PC-3 (cell line): Measurements from ENCODE around the gene ADK. TPM values are rescaled to one million over a fixed set of nuclear protein-coding genes. Genes with fewer than 3 reads are reported as not detected.

Experiments used
- ATAC-seq: fragments of 200-7000 bp; cut with Tn5 transposase; 2 replicates; pipeline ENCODE4 v1.9.1; 2020; ENCODE audit warnings: mild to moderate bottlenecking, moderate library complexity
- BruUV-seq: library from RNA; stranded (reverse); fragments of 400-500 nt; replicated peaks from 2 replicates; lab custom pipeline; 2021; lab: Mats Ljungman, UMichigan
- CTCF ChIA-PET: fragments of 300-600 bp; sonication (Branson Sonifier 250); formaldehyde crosslinking; loops from one replicate; lab custom pipeline; 2022; ENCODE audit warnings: antibody characterized with exemption; lab: Charles Lee
- POLR2A ChIA-PET: fragments of 300-600 bp; sonication (Branson Sonifier 250); formaldehyde crosslinking; loops from one replicate; lab custom pipeline; 2022; ENCODE audit warnings: antibody characterized with exemption; ENCODE audit not compliant: unreplicated experiment; lab: Charles Lee
- DNase-seq: peaks from one replicate; pipeline ENCODE4 v3.0.0-alpha.2; 2015
- H2AFZ ChIP-seq: fragments of 300-600 bp; sonication (generic); 2 replicates; pipeline ENCODE4 v1.6.0; 2016; ENCODE audit warnings: antibody characterized with exemption, low read length
- H3F3A ChIP-seq: fragments of 300-600 bp; sonication (generic); one replicate; pipeline ENCODE4 v1.6.0; 2017; ENCODE audit warnings: antibody characterized with exemption, low read length, control low read depth, mild to moderate bottlenecking; ENCODE audit not compliant: unreplicated experiment
- H3K27ac ChIP-seq: fragments of 300-600 bp; sonication (generic); 2 replicates; pipeline ENCODE4 v1.5.1; 2016; ENCODE audit warnings: mild to moderate bottlenecking, low read length
- H3K27me3 ChIP-seq: fragments of 300-600 bp; sonication (generic); 2 replicates; pipeline ENCODE4 v1.6.1; 2016; ENCODE audit warnings: low read length, mixed read lengths
- H3K36me3 ChIP-seq: fragments of 300-600 bp; sonication (generic); 2 replicates; pipeline ENCODE4 v1.6.1; 2016; ENCODE audit warnings: low read depth, mixed run types, low read length, mixed read lengths
- H3K4me1 ChIP-seq: fragments of 300-600 bp; sonication (generic); 2 replicates; pipeline ENCODE4 v1.5.1; 2016; ENCODE audit warnings: low read length; ENCODE audit not compliant: insufficient read depth
- H3K4me2 ChIP-seq: fragments of 300-600 bp; sonication (generic); 2 replicates; pipeline ENCODE4 v1.6.0; 2016; ENCODE audit warnings: low read length
- H3K4me3 ChIP-seq: fragments of 300-600 bp; sonication (generic); 2 replicates; pipeline ENCODE4 v1.5.1; 2016; ENCODE audit warnings: mild to moderate bottlenecking, low read length, mixed read lengths
- H3K79me2 ChIP-seq: fragments of 300-600 bp; sonication (generic); 2 replicates; pipeline ENCODE4 v1.6.1; 2017; ENCODE audit warnings: low read length, mixed read lengths
- H3K9ac ChIP-seq: fragments of 300-600 bp; sonication (generic); 2 replicates; pipeline ENCODE4 v1.6.0; 2016; ENCODE audit warnings: mild to moderate bottlenecking, low read length
- H3K9me2 ChIP-seq: fragments of 300-600 bp; sonication (generic); replicated peaks from 2 replicates; pipeline ENCODE4 v1.6.1; 2016; ENCODE audit warnings: mixed run types, low read length, mixed read lengths
- H3K9me3 ChIP-seq: fragments of 300-600 bp; sonication (generic); 2 replicates; pipeline ENCODE4 v1.6.1; 2016; ENCODE audit warnings: low read length, mixed read lengths
- H4K20me1 ChIP-seq: fragments of 300-600 bp; sonication (generic); 2 replicates; pipeline ENCODE4 v1.6.1; 2016; ENCODE audit warnings: low read length, mixed read lengths
- CTCF ChIP-seq: fragments of 300-600 bp; sonication (generic); conservative IDR thresholded peaks from 2 replicates; pipeline ENCODE4 v1.5.1; 2017; ENCODE audit warnings: antibody characterized with exemption, low read depth, mild to moderate bottlenecking, low read length
- EZH2 ChIP-seq: fragments of 300-600 bp; sonication (generic); IDR thresholded peaks from one replicate; pipeline ENCODE4 v1.6.1; 2017; ENCODE audit warnings: antibody characterized with exemption, mild to moderate bottlenecking, low read length; ENCODE audit not compliant: unreplicated experiment
- EZH2phosphoT487 ChIP-seq: fragments of 300-600 bp; sonication (generic); IDR thresholded peaks from 2 replicates; pipeline ENCODE4 v1.6.1; 2018; ENCODE audit warnings: mild to moderate bottlenecking, antibody characterized with exemption, low read length, borderline replicate concordance
- intact Hi-C: fragments of 100-400 bp; cut with micrococcal nuclease; formaldehyde crosslinking; loops from 2 replicates; pipeline ENCODE4 v1.9.0; 2023
- total RNA-seq: library from RNA; depleted of rRNA; stranded (reverse); fragments of >200 nt; gene quantifications from 2 replicates; pipeline ENCODE4 v1.2.3, GENCODE V29; 2014

The ADK gene
- total RNA-seq, 1 experiment from 2014 or later, result 256 TPM

- Histone ChIP-seq H3K27me3 (no peaks in the 10 kb centered on the region), H3F3A (no peaks in the 10 kb centered on the region), H3K79me2 (peaks cover 32% of the 10 kb centered on the region), H3K36me3 (peaks cover 24% of the 10 kb centered on the region), H3K27ac (no peak overlapping the region), H3K9me3 (peaks cover 19% of the 10 kb centered on the region), H2AFZ (no peak overlapping the region), H4K20me1 (no peaks in the 10 kb centered on the region), H3K4me2 (no peak overlapping the region), H3K4me3 (no peak overlapping the region), H3K9ac (no peak overlapping the region), H3K4me1 (no peaks in the 10 kb centered on the region), H3K9me2 (no peaks in the 10 kb centered on the region)
- CTCF ChIA-PET, result no interaction called here
- ATAC-seq, result peak; percentile 24; the same call in 1 of the 2 replicates
- TF ChIP-seq CTCF (no peak), EZH2phosphoT487 (no peak), EZH2 (no peak)
- intact Hi-C loops, result no loop called here
- no TSS peak for BruUV-seq
- no peak for DNase-seq
- POLR2A ChIA-PET, result no interaction called here
Observed at GRCh38 chr10:74518061-74518460, 367.0 kb downstream of the ADK start.

- Histone ChIP-seq H3K79me2 (no peaks in the 10 kb centered on the region), H3K9me2 (no peaks in the 10 kb centered on the region), H3K4me3 (no peak overlapping the region), H3K4me2 (no peak overlapping the region), H3K27me3 (no peaks in the 10 kb centered on the region), H3K9me3 (no peaks in the 10 kb centered on the region), H4K20me1 (no peaks in the 10 kb centered on the region), H3K4me1 (no peaks in the 10 kb centered on the region), H3F3A (no peaks in the 10 kb centered on the region), H2AFZ (no peak overlapping the region), H3K27ac (no peak overlapping the region), H3K36me3 (peaks cover 4% of the 10 kb centered on the region), H3K9ac (no peak overlapping the region)
- CTCF ChIA-PET, result no interaction called here
- intact Hi-C loops, result no loop called here
- ATAC-seq (no peak), DNase-seq (no peak)
- no TSS peak for BruUV-seq
- TF ChIP-seq EZH2phosphoT487 (no peak), EZH2 (no peak), CTCF (no peak)
- POLR2A ChIA-PET, result no interaction called here
Observed at GRCh38 chr10:74521526-74521925, 370.5 kb downstream of the ADK start.

- DNase-seq (no peak), ATAC-seq (no peak)
- H2AFZ ChIP-seq, result no peak overlapping the region
- no TSS peak for BruUV-seq
- intact Hi-C loops, result no loop called here
- H3K36me3 ChIP-seq, result peaks cover 10% of the 10 kb centered on the region
- TF ChIP-seq CTCF (no peak), EZH2phosphoT487 (no peak), EZH2 (no peak)
- H3F3A ChIP-seq, result no peaks in the 10 kb centered on the region
- no peak overlapping the region for H3K9ac ChIP-seq
- CTCF ChIA-PET, result no interaction called here
- no peak overlapping the region for H3K4me3 ChIP-seq
- H3K27me3 ChIP-seq, result no peaks in the 10 kb centered on the region
- H3K9me2 ChIP-seq, result no peaks in the 10 kb centered on the region
- POLR2A ChIA-PET, result no interaction called here
- no peaks in the 10 kb centered on the region for H3K4me1 ChIP-seq
- H3K79me2 ChIP-seq, result no peaks in the 10 kb centered on the region
- no peaks in the 10 kb centered on the region for H4K20me1 ChIP-seq
- no peaks in the 10 kb centered on the region for H3K9me3 ChIP-seq
- H3K4me2 ChIP-seq, result no peak overlapping the region
- H3K27ac ChIP-seq, result no peak overlapping the region
Observed at GRCh38 chr10:74523199-74523598, 372.2 kb downstream of the ADK start.
